ENCODE data around the gene FCHSD2. TPM values are rescaled to one million over a fixed set of nuclear protein-coding genes. Genes with fewer than 3 reads are reported as not detected.
"Not testable (repeated sequence)": the region's sequence is repeated elsewhere in the genome, so short reads cannot be mapped to it uniquely, and the experiment has no call there.

Gene FCHSD2
- total and polyA plus RNA-seq, 8 donors: 5.5 to 22.5 (median 10.4) TPM

GRCh38 chr11:73139476-73140198, 2.5 kb downstream of the FCHSD2 start:
- no peak for ATAC-seq
- Histone ChIP-seq H3K36me3 (no peaks in the 10 kb centered on the region), H3K27me3 (no peaks in the 10 kb centered on the region), H3K4me3 (peak overlapping the region in 1 of 4 donors; percentile 86), H3K4me1 (peaks cover 11 to 26% (median 23%) of the 10 kb centered on the region in 3 donors), H3K27ac (peak overlapping the region in 1 of 4 donors; percentile 62), H3K9me3 (no peaks in the 10 kb centered on the region)
- WGBS, 2 donors: 7 to 17% methylated on average over 2 of the region's 2 CpGs
- intact Hi-C loops (cut with DNase I): no loop called here
- TF ChIP-seq, protein P1, sequence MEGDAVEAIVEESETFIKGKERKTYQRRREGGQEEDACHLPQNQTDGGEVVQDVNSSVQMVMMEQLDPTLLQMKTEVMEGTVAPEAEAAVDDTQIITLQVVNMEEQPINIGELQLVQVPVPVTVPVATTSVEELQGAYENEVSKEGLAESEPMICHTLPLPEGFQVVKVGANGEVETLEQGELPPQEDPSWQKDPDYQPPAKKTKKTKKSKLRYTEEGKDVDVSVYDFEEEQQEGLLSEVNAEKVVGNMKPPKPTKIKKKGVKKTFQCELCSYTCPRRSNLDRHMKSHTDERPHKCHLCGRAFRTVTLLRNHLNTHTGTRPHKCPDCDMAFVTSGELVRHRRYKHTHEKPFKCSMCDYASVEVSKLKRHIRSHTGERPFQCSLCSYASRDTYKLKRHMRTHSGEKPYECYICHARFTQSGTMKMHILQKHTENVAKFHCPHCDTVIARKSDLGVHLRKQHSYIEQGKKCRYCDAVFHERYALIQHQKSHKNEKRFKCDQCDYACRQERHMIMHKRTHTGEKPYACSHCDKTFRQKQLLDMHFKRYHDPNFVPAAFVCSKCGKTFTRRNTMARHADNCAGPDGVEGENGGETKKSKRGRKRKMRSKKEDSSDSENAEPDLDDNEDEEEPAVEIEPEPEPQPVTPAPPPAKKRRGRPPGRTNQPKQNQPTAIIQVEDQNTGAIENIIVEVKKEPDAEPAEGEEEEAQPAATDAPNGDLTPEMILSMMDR (IDR thresholded peaks at IDR 0.05): no peak
- no peak for DNase-seq
- FAIRE-seq: no peak

GRCh38 chr11:73137944-73138274, 4.2 kb downstream of the FCHSD2 start:
- intact Hi-C loops (cut with DNase I): no loop called here
- H3K4me3 ChIP-seq: no peak overlapping the region
- peaks cover under 1 to 13% (median 12%) of the 10 kb centered on the region in 3 donors for H3K4me1 ChIP-seq
- no peak for FAIRE-seq
- no peak for ATAC-seq
- no peak overlapping the region for H3K27ac ChIP-seq
- TF ChIP-seq, protein P1 (IDR thresholded peaks at IDR 0.05): no peak
- H3K9me3 ChIP-seq: no peaks in the 10 kb centered on the region
- no peaks in the 10 kb centered on the region for H3K36me3 ChIP-seq
- DNase-seq: no peak
- no peaks in the 10 kb centered on the region for H3K27me3 ChIP-seq

GRCh38 chr11:73137262-73137943, 4.7 kb downstream of the FCHSD2 start:
- H3K36me3 ChIP-seq: no peaks in the 10 kb centered on the region
- intact Hi-C loops (cut with DNase I): no loop called here
- TF ChIP-seq, protein P1 (IDR thresholded peaks at IDR 0.05): no peak
- ATAC-seq: no peak
- H3K9me3 ChIP-seq: no peaks in the 10 kb centered on the region
- H3K4me1 ChIP-seq: peaks cover 0 to 12% (median 12%) of the 10 kb centered on the region in 3 donors
- H3K27ac ChIP-seq: no peak overlapping the region
- WGBS, 2 donors: 88 to 89% methylated on average over 5 of the region's 5 CpGs
- DNase-seq: no peak
- no peaks in the 10 kb centered on the region for H3K27me3 ChIP-seq
- FAIRE-seq: no peak
- H3K4me3 ChIP-seq: no peak overlapping the region

- H3K9me3 ChIP-seq; DNase-seq; H3K27me3 ChIP-seq; ATAC-seq; H3K27ac ChIP-seq; intact Hi-C loops (cut with DNase I); FAIRE-seq; H3K36me3 ChIP-seq; H3K4me3 ChIP-seq: not testable (repeated sequence)
- 96 to 99% methylated on average over 8 of the region's 8 CpGs for WGBS, 2 donors
- H3K4me1 ChIP-seq: peaks cover 0 to 12% (median 12%) of the 10 kb centered on the region in 3 donors
Observed at GRCh38 chr11:73136722-73137121, 5.4 kb downstream of the FCHSD2 start.

- intact Hi-C loops (cut with DNase I): no loop called here
- ATAC-seq (no peak), DNase-seq (no peak), FAIRE-seq (no peak)
- Histone ChIP-seq H3K27ac (no peak overlapping the region), H3K27me3 (no peaks in the 10 kb centered on the region), H3K4me1 (peaks cover 0 to 12% (median 12%) of the 10 kb centered on the region in 3 donors), H3K9me3 (no peaks in the 10 kb centered on the region), H3K36me3 (no peaks in the 10 kb centered on the region), H3K4me3 (no peak overlapping the region)
- TF ChIP-seq, protein P1 (IDR thresholded peaks at IDR 0.05): no peak
- 87 to 89% methylated on average over 6 of the region's 6 CpGs for WGBS, 2 donors
Observed at GRCh38 chr11:73135346-73136284, 6.5 kb downstream of the FCHSD2 start.

DNA sequence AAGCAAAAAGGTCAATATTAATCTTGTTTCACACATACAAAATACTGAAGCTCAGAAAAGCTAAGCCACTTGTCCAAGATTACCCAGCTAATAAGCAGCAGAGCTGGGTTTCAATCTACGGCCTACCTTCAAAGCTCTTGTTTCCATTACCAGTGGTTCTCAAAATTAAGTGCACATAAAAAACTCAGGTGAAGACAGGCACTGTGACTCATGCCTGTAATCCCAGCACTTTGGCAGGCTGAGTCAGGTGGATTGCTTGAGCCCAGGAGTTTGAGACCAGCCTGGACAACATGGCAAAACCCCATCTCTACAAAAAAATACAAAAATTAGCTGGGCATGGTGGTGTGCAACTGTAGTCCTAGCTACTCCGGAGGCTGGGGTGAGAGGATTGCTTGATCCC, 9.8 kb downstream of the FCHSD2 start:
- DNase-seq; ATAC-seq; H3K27ac ChIP-seq; H3K9me3 ChIP-seq; FAIRE-seq; H3K27me3 ChIP-seq; H3K36me3 ChIP-seq; intact Hi-C loops (cut with DNase I); H3K4me3 ChIP-seq; H3K4me1 ChIP-seq: not testable (repeated sequence)
- 96 to 98% methylated on average over 2 of the region's 2 CpGs for WGBS, 2 donors
